HK-2 (cell line): ENCODE data around the gene CRY2.
A peak's percentile ranks its signal among the peaks of the same experiment; 100 is the strongest.
"Not testable (repeated sequence)": the region's sequence is repeated elsewhere in the genome, so short reads cannot be mapped to it uniquely, and the experiment has no call there.

ENCODE experiments used
- DNase-seq: peaks from one replicate; pipeline ENCODE4 v3.0.0-alpha.2; 2018; ENCODE audit not compliant: unreplicated experiment

Gene CRY2

GRCh38 chr11:45846974-45847910, at the start of gene CRY2:
Gene CRY2, plus strand, starts transcription at chr11:45847475. Its CDS starts 16 bp downstream, at chr11:45847491.
- peak; percentile 98 for DNase-seq

GRCh38 chr11:45798793-45799441, 48.4 kb upstream of the CRY2 start:
- DNase-seq: no peak

DNA sequence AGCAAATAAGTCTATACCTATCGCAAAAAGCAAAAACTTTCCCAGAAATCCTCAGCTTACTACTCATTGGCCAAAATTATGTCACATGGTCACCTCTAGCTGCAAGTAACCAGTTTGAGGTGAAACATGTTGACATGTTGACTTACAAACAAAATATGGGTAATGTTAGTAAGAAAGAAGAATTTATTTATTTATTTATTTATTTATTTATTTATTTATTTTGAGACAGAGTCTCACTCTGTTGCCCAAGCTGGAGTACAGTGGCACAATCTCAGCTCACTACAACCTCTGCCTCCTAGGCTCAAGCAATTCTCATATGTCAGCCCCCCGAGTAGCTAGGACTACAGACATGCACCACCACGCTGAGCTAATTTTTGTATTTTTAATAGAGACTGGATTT, 47.7 kb upstream of the CRY2 start:
- no peak for DNase-seq

GRCh38 chr11:45800261-45800660, 47.0 kb upstream of the CRY2 start:
- DNase-seq: no peak

DNA sequence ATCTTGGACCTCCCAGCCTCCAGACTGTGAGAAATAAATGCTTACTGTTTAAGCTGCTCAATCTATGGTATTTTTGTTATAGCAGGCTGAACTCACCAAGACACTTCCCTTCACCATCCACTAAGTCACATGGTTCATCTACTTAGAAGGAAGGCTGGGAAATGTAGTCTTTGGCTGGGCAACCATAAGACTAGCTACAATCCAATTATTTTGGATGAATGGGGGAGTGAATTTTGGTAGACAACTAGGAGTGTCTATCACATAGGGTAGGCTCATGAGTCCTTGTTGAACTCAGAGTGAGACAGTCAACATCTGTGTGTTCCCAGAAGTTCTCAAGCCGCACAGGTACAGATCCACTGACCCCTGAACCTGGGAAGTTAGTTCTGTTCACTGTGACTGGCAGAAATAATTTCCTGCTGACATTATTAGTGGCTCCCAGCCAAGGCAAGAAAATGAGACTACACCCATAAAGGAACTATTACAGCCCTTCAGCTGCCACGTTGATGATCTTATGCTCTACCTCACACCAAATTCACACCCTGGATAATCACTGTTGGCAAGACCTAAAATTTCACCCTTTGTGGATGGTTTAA, 45.5 kb upstream of the CRY2 start:
- DNase-seq: no peak

- DNase-seq: no peak
Observed at GRCh38 chr11:45802531-45803317, 44.6 kb upstream of the CRY2 start.

- peak; percentile 68 for DNase-seq
Observed at GRCh38 chr11:45803971-45804760, 43.1 kb upstream of the CRY2 start.

GRCh38 chr11:45804761-45805304, 42.4 kb upstream of the CRY2 start, which contains the start of gene SLC35C1:
Gene SLC35C1, plus strand, starts transcription at chr11:45805149. Its CDS starts 653 bp downstream, at chr11:45805802.
- peak; percentile 91 for DNase-seq

GRCh38 chr11:45805305-45806071, 41.8 kb upstream of the CRY2 start:
- peak; percentile 29 for DNase-seq

GRCh38 chr11:45806072-45806933, 41.0 kb upstream of the CRY2 start:
- DNase-seq: no peak

DNA sequence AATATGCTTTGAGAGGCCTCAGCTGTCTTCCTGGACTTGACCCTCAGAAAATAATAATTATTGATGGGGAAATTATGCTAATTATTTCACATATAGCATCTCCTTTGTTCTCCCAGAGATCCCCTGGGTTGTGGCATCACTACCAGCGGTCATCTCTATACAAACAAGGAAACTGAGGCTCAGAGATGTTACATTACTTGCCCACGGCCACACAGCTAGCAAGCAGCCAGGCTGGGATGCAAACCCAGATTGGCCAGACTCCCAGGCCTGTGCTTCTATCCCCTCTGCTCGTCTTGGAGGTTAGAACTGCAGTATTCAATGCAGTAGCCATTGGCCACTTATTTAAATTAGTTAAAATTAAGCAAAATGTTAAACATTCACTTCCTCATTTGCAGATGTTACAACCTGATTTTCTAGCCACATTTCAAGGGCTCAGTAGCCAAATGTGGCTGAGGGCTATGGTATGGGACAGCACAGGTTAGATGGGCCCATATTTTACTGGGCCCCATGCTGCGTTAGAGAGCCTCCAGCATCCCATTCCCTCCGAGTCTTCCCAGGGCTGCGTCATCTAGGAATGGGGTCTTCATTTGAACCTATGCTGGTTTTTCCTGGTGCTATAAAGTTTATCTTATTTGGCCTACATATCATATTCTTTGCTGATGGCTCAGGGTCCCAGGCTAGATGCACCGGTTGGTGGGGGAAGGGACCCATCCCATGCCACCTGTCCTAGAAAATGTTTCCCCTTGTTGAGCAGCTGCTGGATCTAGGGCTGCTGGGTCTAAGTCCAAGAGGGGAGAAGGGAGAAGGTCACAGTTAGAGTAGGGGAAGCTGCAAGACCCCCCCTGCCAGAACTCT, 40.1 kb upstream of the CRY2 start:
- DNase-seq: no peak

DNA sequence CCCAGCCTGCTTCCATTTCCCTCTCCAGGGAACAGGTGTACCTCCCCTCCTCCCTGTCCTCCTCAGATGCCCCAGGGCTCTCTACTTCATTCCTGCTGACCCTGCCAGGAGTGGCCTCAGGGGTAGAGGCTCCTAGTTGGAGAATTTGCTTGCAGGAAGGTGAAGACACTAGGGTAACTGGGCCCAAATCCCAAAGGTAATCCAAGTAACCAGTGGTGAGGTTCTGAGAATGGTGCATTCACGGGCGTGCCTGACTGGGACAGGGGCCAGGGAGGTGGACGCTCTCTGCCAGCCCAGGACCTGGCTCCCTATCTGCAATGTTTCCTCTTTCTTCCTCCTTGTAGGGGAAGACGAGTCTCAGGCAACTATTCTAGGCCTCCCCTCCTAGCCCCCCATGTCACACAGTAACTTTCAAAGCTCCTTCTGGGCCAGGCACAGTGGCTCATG, 39.5 kb upstream of the CRY2 start:
- DNase-seq: no peak

DNA sequence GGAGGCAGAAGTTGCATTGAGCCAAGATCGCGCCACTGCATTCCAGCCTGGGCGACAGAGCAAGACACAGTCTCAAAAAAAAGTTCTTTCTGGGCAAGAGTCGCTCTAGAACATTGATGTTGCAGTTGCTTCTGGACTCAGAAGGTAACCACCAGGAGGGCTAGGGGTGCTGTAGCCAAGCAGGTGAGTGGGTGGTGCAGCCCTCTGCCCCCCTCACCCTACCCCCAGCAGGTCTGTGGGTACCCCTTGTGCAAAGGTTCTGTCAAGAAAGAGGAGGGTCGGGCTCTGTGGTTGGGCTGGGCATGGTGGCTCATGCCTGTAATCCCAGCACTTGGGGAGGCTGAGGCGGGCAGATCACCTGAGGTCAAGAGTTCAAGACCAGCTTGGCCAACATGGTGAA, 38.8 kb upstream of the CRY2 start:
- not testable (repeated sequence) for DNase-seq

- DNase-seq: no peak
Observed at GRCh38 chr11:45809456-45810395, 37.5 kb upstream of the CRY2 start.

- no peak for DNase-seq
Observed at GRCh38 chr11:45810431-45811108, 36.7 kb upstream of the CRY2 start.

GRCh38 chr11:45811109-45811435, 36.2 kb upstream of the CRY2 start:
- DNase-seq: no peak
